Measurements from ENCODE around the gene ABLIM2. TPM values are rescaled to one million over a fixed set of nuclear protein-coding genes. Genes with fewer than 3 reads are reported as not detected.

ABLIM2 gene
- total and polyA plus RNA-seq, 7 experiments from 2014 or later, result 0.22 to 5.8 (median 3.1) TPM

- H3K27me3 Mint-ChIP-seq, result peaks cover 0 to 3% (median 0%) of the 10 kb centered on the region in 5 donors
- no peak for DNase-seq
- no peaks in the 10 kb centered on the region for H3K4me1 ChIP-seq (ENCODE audit: control insufficient read depth in 2 of 2, insufficient read depth in 2 of 2, low read length in 2 of 2)
- H3K9me3 ChIP-seq (ENCODE audit: control insufficient read depth in 2 of 3, low read length in 3 of 3), result no peaks in the 10 kb centered on the region
- intact Hi-C loops (cut with micrococcal nuclease), result no loop called here
- peaks cover 0 to 10% (median 8%) of the 10 kb centered on the region in 5 donors for H3K36me3 Mint-ChIP-seq
- no peak overlapping the region for H3K27ac ChIP-seq (ENCODE audit: low read depth, low read length)
- H3K4me1 Mint-ChIP-seq, result no peaks in the 10 kb centered on the region
- no peaks in the 10 kb centered on the region for H3K9me3 Mint-ChIP-seq
- no peak overlapping the region for H3K27ac Mint-ChIP-seq
- no peak overlapping the region for H3K4me3 ChIP-seq (ENCODE audit: low read length)
- ATAC-seq, result no peak
- POLR2A ChIA-PET, result no interaction called here
- H3K36me3 ChIP-seq (ENCODE audit: control insufficient read depth in 2 of 3, insufficient read depth in 3 of 3, low read length in 3 of 3), result no peaks in the 10 kb centered on the region
- H3K27me3 ChIP-seq (ENCODE audit: control insufficient read depth in 2 of 2, insufficient read depth in 2 of 2, low read length in 2 of 2), result no peaks in the 10 kb centered on the region
- CTCF ChIA-PET, result no interaction called here
- H3K4me3 Mint-ChIP-seq, result no peak overlapping the region
Observed at GRCh38 chr4:8008391-8008790, 150.2 kb downstream of the ABLIM2 start.

GRCh38 chr4:8007581-8007980 lies 151.0 kb downstream of the ABLIM2 start:
- Histone ChIP-seq H3K36me3 (ENCODE audit: control insufficient read depth in 2 of 3, insufficient read depth in 3 of 3, low read length in 3 of 3) (no peaks in the 10 kb centered on the region), H3K4me3 (ENCODE audit: low read length) (no peak overlapping the region), H3K27ac (ENCODE audit: low read depth, low read length) (no peak overlapping the region), H3K27me3 (ENCODE audit: control insufficient read depth in 2 of 2, insufficient read depth in 2 of 2, low read length in 2 of 2) (no peaks in the 10 kb centered on the region), H3K9me3 (ENCODE audit: control insufficient read depth in 2 of 3, low read length in 3 of 3) (no peaks in the 10 kb centered on the region), H3K4me1 (ENCODE audit: control insufficient read depth in 2 of 2, insufficient read depth in 2 of 2, low read length in 2 of 2) (no peaks in the 10 kb centered on the region)
- H3K4me1 Mint-ChIP-seq, result peaks cover 0 to 5% (median 0%) of the 10 kb centered on the region in 7 donors
- ATAC-seq (no peak), DNase-seq (no peak)
- intact Hi-C loops (cut with micrococcal nuclease), result no loop called here
- H3K27ac Mint-ChIP-seq, result no peak overlapping the region
- H3K27me3 Mint-ChIP-seq, result peaks cover 0 to 7% (median 0%) of the 10 kb centered on the region in 5 donors
- CTCF ChIA-PET, result no interaction called here
- H3K36me3 Mint-ChIP-seq, result peaks cover 0 to 12% (median 10%) of the 10 kb centered on the region in 5 donors
- POLR2A ChIA-PET, result no interaction called here
- H3K4me3 Mint-ChIP-seq, result no peak overlapping the region
- H3K9me3 Mint-ChIP-seq, result no peaks in the 10 kb centered on the region

DNA sequence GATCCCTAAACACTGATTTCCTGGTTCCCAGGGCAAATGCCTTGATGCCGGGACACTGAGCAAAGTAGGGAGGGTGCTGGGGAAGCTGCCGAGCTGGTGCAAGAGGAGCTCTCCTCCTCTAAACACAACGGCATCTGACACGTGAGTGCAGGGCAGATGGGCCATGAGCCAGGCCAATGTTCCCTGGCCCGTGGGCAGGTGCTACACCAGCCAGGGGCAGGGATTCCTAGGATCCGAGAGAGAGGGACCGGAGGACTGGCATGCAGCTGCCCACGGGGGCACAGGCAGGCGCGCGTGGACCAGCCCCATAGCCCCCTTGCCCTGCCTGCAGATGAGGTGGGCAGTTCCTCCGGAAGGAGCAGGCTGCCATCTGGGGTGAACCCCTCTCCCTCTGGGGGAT lies 152.1 kb downstream of the ABLIM2 start:
- intact Hi-C loops (cut with micrococcal nuclease), result no loop called here
- Histone ChIP-seq H3K27me3 (ENCODE audit: control insufficient read depth in 2 of 2, insufficient read depth in 2 of 2, low read length in 2 of 2) (no peaks in the 10 kb centered on the region), H3K4me1 (ENCODE audit: control insufficient read depth in 2 of 2, insufficient read depth in 2 of 2, low read length in 2 of 2) (no peaks in the 10 kb centered on the region), H3K27ac (ENCODE audit: low read depth, low read length) (no peak overlapping the region), H3K4me3 (ENCODE audit: low read length) (no peak overlapping the region), H3K9me3 (ENCODE audit: control insufficient read depth in 2 of 3, low read length in 3 of 3) (no peaks in the 10 kb centered on the region), H3K36me3 (ENCODE audit: control insufficient read depth in 2 of 3, insufficient read depth in 3 of 3, low read length in 3 of 3) (no peaks in the 10 kb centered on the region)
- Mint-ChIP-seq H3K4me3 (no peak overlapping the region), H3K27ac (no peak overlapping the region), H3K9me3 (no peaks in the 10 kb centered on the region), H3K27me3 (peaks cover 0 to 12% (median 0%) of the 10 kb centered on the region in 5 donors), H3K36me3 (peaks cover 0 to 12% (median 10%) of the 10 kb centered on the region in 5 donors), H3K4me1 (peaks cover 0 to 7% (median 0%) of the 10 kb centered on the region in 7 donors)
- DNase-seq (no peak), ATAC-seq (no peak)
- ChIA-PET CTCF (no interaction called here), POLR2A (no interaction called here)

DNA sequence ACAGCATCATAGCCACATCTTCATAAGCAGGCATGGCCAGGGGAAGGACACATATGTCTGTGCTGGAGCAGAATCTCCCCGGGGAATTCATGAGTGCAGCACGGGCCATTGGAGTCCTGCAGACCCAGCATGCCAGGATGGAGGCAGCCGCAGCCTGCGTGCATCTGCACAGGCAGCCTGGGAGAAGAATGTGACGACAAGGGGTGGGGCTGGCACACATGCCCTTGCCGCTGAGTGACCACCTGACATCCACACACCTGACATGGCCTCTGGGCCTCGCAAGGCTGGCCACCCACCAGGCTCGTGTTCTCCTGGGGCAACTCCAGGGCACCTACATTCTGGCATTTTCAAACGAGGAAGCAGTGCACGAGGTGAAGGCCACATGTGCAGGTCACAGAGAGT lies 152.8 kb downstream of the ABLIM2 start:
- H3K27ac Mint-ChIP-seq, result no peak overlapping the region
- no peaks in the 10 kb centered on the region for H3K4me1 ChIP-seq (ENCODE audit: control insufficient read depth in 2 of 2, insufficient read depth in 2 of 2, low read length in 2 of 2)
- no peak overlapping the region for H3K4me3 Mint-ChIP-seq
- no peak overlapping the region for H3K4me3 ChIP-seq (ENCODE audit: low read length)
- peaks cover 0 to 7% (median 0%) of the 10 kb centered on the region in 7 donors for H3K4me1 Mint-ChIP-seq
- DNase-seq (no peak), ATAC-seq (no peak)
- H3K9me3 Mint-ChIP-seq, result no peaks in the 10 kb centered on the region
- no peaks in the 10 kb centered on the region for H3K27me3 ChIP-seq (ENCODE audit: control insufficient read depth in 2 of 2, insufficient read depth in 2 of 2, low read length in 2 of 2)
- ChIA-PET CTCF (no interaction called here), POLR2A (no interaction called here)
- no peaks in the 10 kb centered on the region for H3K36me3 ChIP-seq (ENCODE audit: control insufficient read depth in 2 of 3, insufficient read depth in 3 of 3, low read length in 3 of 3)
- intact Hi-C loops (cut with micrococcal nuclease), result no loop called here
- H3K27ac ChIP-seq (ENCODE audit: low read depth, low read length), result no peak overlapping the region
- peaks cover 0 to 12% (median 10%) of the 10 kb centered on the region in 5 donors for H3K36me3 Mint-ChIP-seq
- peaks cover 0 to 12% (median 0%) of the 10 kb centered on the region in 5 donors for H3K27me3 Mint-ChIP-seq
- no peaks in the 10 kb centered on the region for H3K9me3 ChIP-seq (ENCODE audit: control insufficient read depth in 2 of 3, low read length in 3 of 3)

DNA sequence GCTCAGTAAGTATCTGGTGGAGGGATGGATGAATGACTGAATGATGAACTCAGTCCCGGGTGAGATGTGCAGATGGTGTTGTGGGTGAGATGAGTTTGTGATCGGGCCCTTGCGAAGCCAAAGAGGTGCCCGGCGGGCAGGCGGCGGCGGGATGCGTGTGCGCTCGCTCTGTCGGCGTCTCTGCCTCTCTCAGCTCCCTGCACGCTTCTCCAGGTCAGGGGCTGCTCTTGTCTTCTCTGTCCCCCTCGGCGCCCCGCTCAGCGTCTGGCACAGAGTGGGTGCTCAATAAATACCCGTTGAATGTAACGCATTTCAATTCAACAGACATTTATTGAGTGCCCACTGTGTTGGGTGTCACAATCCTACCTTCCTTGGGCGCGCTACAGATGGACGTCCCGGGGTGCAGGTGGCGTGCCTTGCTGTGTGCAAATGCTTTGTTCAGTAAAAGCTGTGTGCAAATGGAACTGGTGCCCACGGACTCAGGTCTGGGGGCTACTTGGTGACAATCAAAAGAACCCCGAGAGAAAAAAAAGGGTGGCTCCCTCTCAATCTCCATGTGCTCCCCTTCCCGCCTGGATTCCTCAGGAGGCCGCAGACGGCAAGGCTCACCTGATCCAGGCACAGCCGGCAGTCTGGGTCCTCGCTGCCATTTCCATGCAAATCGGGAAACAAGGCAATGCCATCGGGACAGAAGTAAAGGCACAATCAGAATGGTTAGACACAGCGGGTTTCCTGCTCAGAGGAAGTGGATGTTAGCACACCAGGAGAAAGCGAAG lies 153.4 kb downstream of the ABLIM2 start:
- Mint-ChIP-seq H3K27me3 (peaks cover 0 to 12% (median 0%) of the 10 kb centered on the region in 5 donors), H3K9me3 (no peaks in the 10 kb centered on the region), H3K4me3 (no peak overlapping the region), H3K36me3 (peaks cover 0 to 12% (median 10%) of the 10 kb centered on the region in 5 donors), H3K27ac (no peak overlapping the region), H3K4me1 (peaks cover 0 to 7% (median 0%) of the 10 kb centered on the region in 7 donors)
- DNase-seq (no peak), ATAC-seq (no peak)
- intact Hi-C loops (cut with micrococcal nuclease), result no loop called here
- POLR2A ChIA-PET, result no interaction called here
- H3K27me3 ChIP-seq (ENCODE audit: control insufficient read depth in 2 of 2, insufficient read depth in 2 of 2, low read length in 2 of 2), result no peaks in the 10 kb centered on the region
- H3K9me3 ChIP-seq (ENCODE audit: control insufficient read depth in 2 of 3, low read length in 3 of 3), result no peaks in the 10 kb centered on the region
- no peaks in the 10 kb centered on the region for H3K36me3 ChIP-seq (ENCODE audit: control insufficient read depth in 2 of 3, insufficient read depth in 3 of 3, low read length in 3 of 3)
- no peaks in the 10 kb centered on the region for H3K4me1 ChIP-seq (ENCODE audit: control insufficient read depth in 2 of 2, insufficient read depth in 2 of 2, low read length in 2 of 2)
- CTCF ChIA-PET, result no interaction called here
- no peak overlapping the region for H3K27ac ChIP-seq (ENCODE audit: low read depth, low read length)
- no peak overlapping the region for H3K4me3 ChIP-seq (ENCODE audit: low read length)

GRCh38 chr4:8004066-8004465 lies 154.5 kb downstream of the ABLIM2 start:
- ATAC-seq (no peak), DNase-seq (no peak)
- Mint-ChIP-seq H3K36me3 (peaks cover 0 to 13% (median 10%) of the 10 kb centered on the region in 5 donors), H3K4me1 (peaks cover 0 to 7% (median 0%) of the 10 kb centered on the region in 7 donors), H3K9me3 (no peaks in the 10 kb centered on the region), H3K27me3 (peaks cover 0 to 12% (median 0%) of the 10 kb centered on the region in 5 donors), H3K27ac (no peak overlapping the region), H3K4me3 (no peak overlapping the region)
- Histone ChIP-seq H3K27ac (ENCODE audit: low read depth, low read length) (no peak overlapping the region), H3K4me1 (ENCODE audit: control insufficient read depth in 2 of 2, insufficient read depth in 2 of 2, low read length in 2 of 2) (no peaks in the 10 kb centered on the region), H3K4me3 (ENCODE audit: low read length) (no peak overlapping the region), H3K36me3 (ENCODE audit: control insufficient read depth in 2 of 3, insufficient read depth in 3 of 3, low read length in 3 of 3) (no peaks in the 10 kb centered on the region), H3K9me3 (ENCODE audit: control insufficient read depth in 2 of 3, low read length in 3 of 3) (no peaks in the 10 kb centered on the region), H3K27me3 (ENCODE audit: control insufficient read depth in 2 of 2, insufficient read depth in 2 of 2, low read length in 2 of 2) (no peaks in the 10 kb centered on the region)
- CTCF ChIA-PET, result no interaction called here
- intact Hi-C loops (cut with micrococcal nuclease), result no loop called here
- POLR2A ChIA-PET, result no interaction called here
